NT2/D1 (cell line): ENCODE results near the gene GOLGB1.

ENCODE experiments used
- SUZ12 ChIP-seq: IDR thresholded peaks from 2 replicates; pipeline ENCODE4 v1.6.1; 2011; ENCODE audit not compliant: insufficient read length, insufficient read depth; ENCODE audit errors: extremely low read depth
- YY1 ChIP-seq: IDR thresholded peaks from 2 replicates; pipeline ENCODE4 v1.6.1; 2011; ENCODE audit not compliant: insufficient read length, insufficient read depth
- ZNF274 ChIP-seq: IDR thresholded peaks from 2 replicates; pipeline ENCODE4 v1.6.1; 2011; ENCODE audit warnings: mild to moderate bottlenecking, low read depth, low read length

- no peak for TF ChIP-seq ZNF274
- no peak for TF ChIP-seq SUZ12
- no peak for TF ChIP-seq YY1
These were observed 41.8 kb downstream of the GOLGB1 start for GRCh38 chr3:121707531-121708273.
